HG02678 (cell line): ENCODE data around the gene NUTM2D.
"Not testable (repeated sequence)": the region's sequence is repeated elsewhere in the genome, so short reads cannot be mapped to it uniquely, and the experiment has no call there.

Source experiments
- ATAC-seq: cut with Tn5 transposase; IDR thresholded peaks from one replicate; pipeline ENCODE4 v1.9.1; 2021; ENCODE audit warnings: mild to moderate bottlenecking, moderate library complexity; ENCODE audit not compliant: unreplicated experiment

The NUTM2D gene

GRCh38 chr10:87374091-87374490 is 16.5 kb downstream of the NUTM2D start:
- ATAC-seq, result not testable (repeated sequence)

GRCh38 chr10:87379115-87379514 is 21.6 kb downstream of the NUTM2D start:
- ATAC-seq, result not testable (repeated sequence)

GRCh38 chr10:87383149-87383857 is 25.8 kb downstream of the NUTM2D start:
- ATAC-seq, result not testable (repeated sequence)

- not testable (repeated sequence) for ATAC-seq
These were observed 26.7 kb downstream of the NUTM2D start for GRCh38 chr10:87384283-87384682.

GRCh38 chr10:87385762-87386360 is 28.3 kb downstream of the NUTM2D start:
- not testable (repeated sequence) for ATAC-seq

- ATAC-seq, result not testable (repeated sequence)
These were observed 33.8 kb downstream of the NUTM2D start for GRCh38 chr10:87391360-87391759.

GRCh38 chr10:87396206-87396605 is 38.7 kb downstream of the NUTM2D start:
- ATAC-seq, result not testable (repeated sequence)

- not testable (repeated sequence) for ATAC-seq
These were observed 40.9 kb downstream of the NUTM2D start for GRCh38 chr10:87398436-87398835.

GRCh38 chr10:87407516-87408467 is 50.2 kb downstream of the NUTM2D start:
- not testable (repeated sequence) for ATAC-seq

- ATAC-seq, result not testable (repeated sequence)
These were observed 56.4 kb downstream of the NUTM2D start for GRCh38 chr10:87413921-87414320.
